Memory B cell (primary cell): ENCODE results near the gene POLR3GL.
"Not testable (repeated sequence)": the region's sequence is repeated elsewhere in the genome, so short reads cannot be mapped to it uniquely, and the experiment has no call there.

Experiments used
- ATAC-seq: fragments of 150-1000 bp; cut with Tn5 transposase; 2 replicates; pipeline ENCODE4 v1.10.0; 2021; ENCODE audit warnings: low read depth, mild to moderate bottlenecking, moderate library complexity
- DNase-seq, 2 donors: peaks; one replicate each; pipeline ENCODE4 v3.0.0; 2022; ENCODE audit warnings: low spot score in 2 of 2
- H3K27ac Mint-ChIP-seq: one replicate; pipeline ENCODE4 v1.8.0; 2022; ENCODE audit warnings: mild to moderate bottlenecking, moderate library complexity, mixed read lengths
- H3K27me3 Mint-ChIP-seq: one replicate; pipeline ENCODE4 v1.8.0; 2022; ENCODE audit warnings: mixed read lengths
- H3K36me3 Mint-ChIP-seq: one replicate; pipeline ENCODE4 v1.8.0; 2022; ENCODE audit warnings: mild to moderate bottlenecking, mixed read lengths
- H3K4me1 Mint-ChIP-seq: one replicate; pipeline ENCODE4 v1.8.0; 2022; ENCODE audit warnings: mixed read lengths
- H3K4me3 Mint-ChIP-seq: one replicate; pipeline ENCODE4 v1.8.0; 2022; ENCODE audit warnings: mild to moderate bottlenecking, moderate library complexity, mixed read lengths
- H3K9me3 Mint-ChIP-seq: one replicate; pipeline ENCODE4 v1.8.0; 2022; ENCODE audit warnings: mixed read lengths

Gene POLR3GL, protein sequence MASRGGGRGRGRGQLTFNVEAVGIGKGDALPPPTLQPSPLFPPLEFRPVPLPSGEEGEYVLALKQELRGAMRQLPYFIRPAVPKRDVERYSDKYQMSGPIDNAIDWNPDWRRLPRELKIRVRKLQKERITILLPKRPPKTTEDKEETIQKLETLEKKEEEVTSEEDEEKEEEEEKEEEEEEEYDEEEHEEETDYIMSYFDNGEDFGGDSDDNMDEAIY

GRCh38 chr1:145964328-145965118 is at the start of gene POLR3GL, which contains the start of gene ANKRD34A:
Gene POLR3GL (plus strand): TSS chr1:145964690. CDS start chr1:145974866, 10,176 bp downstream.
Gene ANKRD34A (minus strand): TSS chr1:145964575. CDS start chr1:145961759, 2,816 bp downstream.
- Mint-ChIP-seq H3K4me3 (peak within 1 kb of the TSS; percentile 86), H3K36me3 (peaks cover 6% of the 10 kb centered on the region), H3K27me3 (no peaks in the 10 kb centered on the region), H3K27ac (peak within 1 kb of the TSS; percentile 74), H3K9me3 (no peaks in the 10 kb centered on the region), H3K4me1 (peaks cover 38% of the 10 kb centered on the region)
- DNase-seq (peak; percentile 80 to 81), ATAC-seq (peak; percentile 87)

DNA sequence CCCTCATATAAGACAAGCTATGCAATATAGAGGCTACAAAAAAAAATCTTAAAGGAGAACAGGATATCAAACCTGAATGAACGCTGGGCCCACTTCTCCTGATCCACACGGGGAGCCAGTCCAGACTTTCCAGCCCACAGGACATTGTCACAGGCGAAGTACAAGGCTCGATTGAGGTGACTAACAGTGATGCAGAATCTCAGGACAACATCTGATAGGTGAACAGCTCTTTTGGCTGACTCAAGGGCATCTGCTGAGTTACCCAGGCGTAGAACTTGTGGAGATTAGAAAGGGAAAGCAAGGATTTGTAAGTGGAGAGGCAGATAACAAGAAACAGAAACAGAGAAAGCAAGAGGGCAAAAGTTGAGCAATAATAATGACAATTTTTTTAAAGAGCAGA is 47.7 kb upstream of the POLR3GL start:
- DNase-seq (no peak), ATAC-seq (no peak)
- Mint-ChIP-seq H3K36me3 (peaks cover 34% of the 10 kb centered on the region), H3K4me3 (peak overlapping the region; percentile 79), H3K9me3 (no peaks in the 10 kb centered on the region), H3K4me1 (peaks cover 33% of the 10 kb centered on the region), H3K27ac (peak overlapping the region; percentile 55), H3K27me3 (no peaks in the 10 kb centered on the region)

- Mint-ChIP-seq H3K36me3 (peaks cover 26% of the 10 kb centered on the region), H3K4me1 (peaks cover 29% of the 10 kb centered on the region), H3K27me3 (no peaks in the 10 kb centered on the region), H3K27ac (peak overlapping the region; percentile 90), H3K4me3 (peak overlapping the region; percentile 93), H3K9me3 (no peaks in the 10 kb centered on the region)
- ATAC-seq, result no peak
- DNase-seq, result no peak
Measured at GRCh38 chr1:145917595-145917994, 46.9 kb upstream of the POLR3GL start.

GRCh38 chr1:145918144-145918991 is 46.1 kb upstream of the POLR3GL start, which contains the start of gene PEX11B:
Gene PEX11B (minus strand): TSS chr1:145918717. CDS start chr1:145918688, 29 bp downstream.
- H3K27me3 Mint-ChIP-seq, result no peaks in the 10 kb centered on the region
- H3K36me3 Mint-ChIP-seq, result peaks cover 23% of the 10 kb centered on the region
- H3K4me1 Mint-ChIP-seq, result peaks cover 29% of the 10 kb centered on the region
- ATAC-seq (peak; percentile 88), DNase-seq (peak; percentile 87)
- H3K4me3 Mint-ChIP-seq, result peak within 1 kb of the TSS; percentile 93
- H3K9me3 Mint-ChIP-seq, result no peaks in the 10 kb centered on the region
- peak within 1 kb of the TSS; percentile 90 for H3K27ac Mint-ChIP-seq

DNA sequence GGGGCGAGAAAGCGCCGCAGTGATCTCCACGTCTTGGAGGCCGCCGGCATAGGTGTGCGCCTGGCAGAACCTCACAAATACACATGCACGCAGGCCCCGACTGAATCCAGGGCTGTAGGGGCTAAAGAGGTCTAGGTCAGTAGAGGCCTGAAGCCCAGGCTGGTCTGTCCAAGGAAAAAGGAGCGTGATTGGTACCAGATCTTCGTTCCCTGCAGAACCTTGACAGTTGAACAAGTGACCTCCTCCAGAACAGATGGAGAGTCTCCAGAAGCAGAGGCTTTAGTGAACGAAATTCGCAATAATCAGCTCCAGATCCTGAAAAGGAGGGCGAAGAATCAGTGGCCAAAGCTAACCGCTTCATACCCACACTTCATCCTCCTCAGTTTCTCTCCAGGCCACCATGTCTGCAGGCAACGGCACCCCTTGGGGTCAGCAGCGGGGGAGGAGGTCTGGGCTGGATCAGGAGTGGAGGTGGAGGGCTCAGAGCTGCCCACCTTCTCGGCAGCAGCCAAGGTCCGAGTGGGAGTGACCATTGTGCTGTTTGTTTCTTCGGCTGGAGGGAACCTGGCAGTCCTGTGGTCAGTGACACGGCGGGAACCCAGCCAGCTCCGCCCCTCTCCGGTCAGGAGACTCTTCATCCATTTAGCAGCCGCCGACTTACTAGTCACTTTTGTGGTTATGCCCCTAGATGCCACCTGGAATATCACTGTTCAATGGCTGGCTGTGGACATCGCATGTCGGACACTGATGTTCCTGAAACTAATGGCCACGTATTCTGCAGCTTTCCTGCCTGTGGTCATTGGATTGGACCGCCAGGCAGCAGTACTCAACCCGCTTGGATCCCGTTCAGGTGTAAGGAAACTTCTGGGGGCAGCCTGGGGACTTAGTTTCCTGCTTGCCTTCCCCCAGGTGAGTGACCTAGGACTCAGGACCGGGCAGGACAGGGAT is 45.2 kb upstream of the POLR3GL start:
- ATAC-seq (peak; percentile 1), DNase-seq (no peak)
- H3K9me3 Mint-ChIP-seq, result no peaks in the 10 kb centered on the region
- peaks cover 17% of the 10 kb centered on the region for H3K36me3 Mint-ChIP-seq
- peak overlapping the region; percentile 93 for H3K4me3 Mint-ChIP-seq
- H3K27ac Mint-ChIP-seq, result peak overlapping the region; percentile 90
- peaks cover 22% of the 10 kb centered on the region for H3K4me1 Mint-ChIP-seq
- H3K27me3 Mint-ChIP-seq, result no peaks in the 10 kb centered on the region

GRCh38 chr1:145920297-145920696 is 44.2 kb upstream of the POLR3GL start:
- not testable (repeated sequence) for H3K27me3 Mint-ChIP-seq, H3K27ac Mint-ChIP-seq, ATAC-seq, DNase-seq, H3K9me3 Mint-ChIP-seq
- Mint-ChIP-seq H3K4me3 (peak overlapping the region; percentile 93), H3K36me3 (peaks cover 12% of the 10 kb centered on the region), H3K4me1 (peaks cover 19% of the 10 kb centered on the region)

DNA sequence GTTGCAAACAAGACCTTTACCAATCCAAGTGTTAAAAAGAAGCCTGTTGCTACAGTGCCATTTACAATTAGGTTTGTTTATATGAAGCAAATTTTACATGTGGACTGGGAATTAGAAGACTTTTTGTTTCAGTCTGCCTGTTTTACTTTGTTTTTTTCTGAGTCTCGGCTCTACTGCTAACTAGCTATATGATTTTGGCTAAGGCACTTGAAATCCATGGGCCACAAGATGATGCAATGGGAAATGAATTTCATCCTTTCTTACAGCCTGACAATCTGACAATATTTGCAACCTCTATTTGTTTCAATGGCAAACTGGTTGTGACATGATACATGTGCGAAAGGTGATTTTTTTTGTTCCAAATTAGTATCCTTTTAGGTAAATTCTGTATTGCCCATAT is 42.2 kb upstream of the POLR3GL start:
- Mint-ChIP-seq H3K4me3 (no peak overlapping the region), H3K4me1 (peaks cover 17% of the 10 kb centered on the region), H3K27ac (no peak overlapping the region), H3K36me3 (peaks cover 8% of the 10 kb centered on the region), H3K9me3 (no peaks in the 10 kb centered on the region), H3K27me3 (no peaks in the 10 kb centered on the region)
- ATAC-seq, result no peak
- DNase-seq, result no peak

DNA sequence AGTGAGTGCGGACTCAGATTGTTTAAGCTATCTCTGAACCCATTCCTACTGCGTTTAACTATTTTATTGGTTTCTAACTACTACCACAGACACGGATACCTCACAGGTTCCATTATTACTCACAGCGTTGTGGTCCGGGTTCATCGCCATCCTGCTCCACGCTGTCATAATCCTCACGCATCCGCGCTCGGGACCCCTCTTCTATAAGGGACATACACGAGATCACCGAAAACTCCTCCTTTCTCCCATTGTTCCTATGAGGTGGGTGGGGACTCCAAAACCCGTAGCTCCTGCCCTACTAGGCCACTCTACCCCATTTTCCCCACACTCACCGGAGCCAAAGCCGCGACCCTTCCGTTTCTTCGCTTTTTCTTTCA is 37.8 kb upstream of the POLR3GL start:
- DNase-seq (no peak), ATAC-seq (no peak)
- Mint-ChIP-seq H3K27ac (no peak overlapping the region), H3K4me1 (peaks cover 12% of the 10 kb centered on the region), H3K36me3 (peaks cover 10% of the 10 kb centered on the region), H3K27me3 (no peaks in the 10 kb centered on the region), H3K4me3 (no peak overlapping the region), H3K9me3 (no peaks in the 10 kb centered on the region)

DNA sequence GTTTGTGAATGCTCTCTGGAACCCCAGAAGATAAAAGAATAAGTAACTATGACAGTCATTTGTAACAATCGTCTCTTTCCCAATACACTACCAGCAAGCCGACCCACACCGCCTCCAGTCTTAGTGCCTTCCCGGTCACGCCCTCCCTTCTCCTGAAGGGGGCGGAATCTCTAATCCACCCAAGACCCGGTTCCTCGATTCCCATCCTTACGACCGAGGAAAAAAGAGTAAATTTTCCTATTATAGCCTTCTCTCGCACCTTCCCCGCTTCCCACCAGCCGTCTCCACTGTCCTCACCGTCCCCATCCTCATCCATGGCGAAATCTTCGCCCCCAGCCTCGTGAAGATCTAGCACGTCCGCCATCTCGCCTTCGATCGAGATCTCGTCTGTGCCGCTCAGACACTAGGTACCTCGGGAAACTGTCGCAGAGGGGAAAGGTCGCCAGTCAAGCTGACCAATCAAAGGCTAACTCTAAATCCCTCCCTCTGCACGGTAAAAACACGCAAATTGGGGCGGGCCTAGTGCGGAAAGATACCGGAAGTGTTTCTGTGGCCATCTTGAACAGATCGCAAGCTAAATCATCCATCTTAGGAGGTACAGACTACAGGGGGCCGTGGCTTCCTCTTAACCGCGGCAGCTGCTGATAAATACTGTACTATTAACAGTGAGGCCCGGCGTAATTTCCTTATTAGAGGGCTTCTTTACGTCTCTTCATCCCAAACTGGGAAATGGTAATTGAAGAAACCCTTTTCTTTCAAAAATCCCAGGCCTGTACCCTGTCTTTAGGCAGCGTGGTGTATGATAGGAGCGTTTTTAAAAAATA is 37.2 kb upstream of the POLR3GL start, which contains the start of gene RBM8A:
Gene RBM8A, minus strand, starts transcription at position 422 of the 824 bp plus-strand sequence. Its CDS starts 58 bp downstream, at position 364.
- no peaks in the 10 kb centered on the region for H3K9me3 Mint-ChIP-seq
- peak; percentile 95 for ATAC-seq
- peaks cover 13% of the 10 kb centered on the region for H3K4me1 Mint-ChIP-seq
- peak within 1 kb of the TSS; percentile 79 for H3K4me3 Mint-ChIP-seq
- H3K36me3 Mint-ChIP-seq, result peaks cover 10% of the 10 kb centered on the region
- no peak within 1 kb of the TSS for H3K27ac Mint-ChIP-seq
- DNase-seq, result peak; percentile 80 to 94
- no peaks in the 10 kb centered on the region for H3K27me3 Mint-ChIP-seq

DNA sequence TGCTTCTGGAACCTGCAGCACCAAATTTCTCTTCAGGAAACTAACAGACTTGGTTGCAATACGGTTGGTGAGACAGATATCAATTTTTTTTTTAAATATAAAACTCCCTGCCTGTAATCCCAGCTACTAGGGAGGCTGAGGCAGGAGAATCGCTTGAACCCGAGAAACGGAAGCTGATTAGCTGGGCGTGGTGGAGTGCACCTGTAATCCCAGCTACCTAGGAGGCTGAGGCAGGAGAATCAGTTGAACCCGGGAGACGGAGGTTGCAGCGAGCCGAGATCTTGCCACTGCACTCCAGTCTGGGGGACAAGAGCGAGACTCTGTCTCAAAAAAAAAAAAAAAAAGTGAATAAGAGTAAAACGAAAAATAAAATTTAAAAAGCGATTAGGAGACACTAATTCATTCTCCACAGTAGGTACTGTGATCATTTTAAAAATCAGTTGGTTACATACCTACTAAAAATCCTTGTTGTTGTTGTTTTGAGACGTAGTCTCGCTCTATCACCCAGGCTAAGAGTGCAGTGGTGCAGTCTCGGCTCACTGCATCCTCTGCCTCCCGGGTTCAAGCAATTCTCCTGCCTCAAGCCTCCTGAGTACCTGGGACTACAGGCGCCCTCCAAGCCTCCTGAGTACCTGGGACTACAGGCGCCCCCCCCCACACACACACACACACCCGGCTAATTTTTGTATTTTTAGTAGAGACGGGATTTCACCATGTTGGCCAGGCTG is 36.4 kb upstream of the POLR3GL start:
- H3K36me3 Mint-ChIP-seq, result peaks cover 10% of the 10 kb centered on the region
- H3K4me3 Mint-ChIP-seq, result peak overlapping the region; percentile 79
- ATAC-seq (no peak), DNase-seq (no peak)
- no peak overlapping the region for H3K27ac Mint-ChIP-seq
- H3K4me1 Mint-ChIP-seq, result peaks cover 21% of the 10 kb centered on the region
- H3K9me3 Mint-ChIP-seq, result no peaks in the 10 kb centered on the region
- no peaks in the 10 kb centered on the region for H3K27me3 Mint-ChIP-seq

DNA sequence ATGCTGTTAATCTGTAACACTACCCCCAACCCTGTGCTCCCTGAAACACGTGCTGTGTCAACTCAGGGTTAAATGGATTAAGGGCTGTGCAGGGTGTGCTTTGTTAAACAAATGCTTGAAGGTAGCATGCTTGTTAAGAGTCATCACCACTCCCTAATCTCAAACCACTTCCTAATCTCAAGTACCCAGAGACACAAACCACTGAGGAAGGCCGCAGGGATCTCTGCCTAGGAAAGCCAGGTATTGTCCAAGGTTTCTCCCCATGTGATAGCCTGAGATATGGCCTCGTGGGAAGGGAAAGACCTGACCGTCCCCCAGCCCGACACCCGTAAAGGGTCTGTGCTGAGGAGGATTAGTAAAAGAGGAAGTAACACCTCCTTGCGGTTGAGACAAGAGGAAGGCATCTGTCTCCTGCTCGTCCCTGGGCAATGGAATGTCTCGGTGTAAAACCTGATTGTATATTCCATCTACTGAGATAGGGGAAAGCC is 31.9 kb upstream of the POLR3GL start:
- Mint-ChIP-seq H3K4me3 (peak overlapping the region; percentile 71), H3K27ac (peak overlapping the region; percentile 85), H3K4me1 (peaks cover 21% of the 10 kb centered on the region), H3K36me3 (peaks cover 19% of the 10 kb centered on the region)
- H3K9me3 Mint-ChIP-seq, H3K27me3 Mint-ChIP-seq: not testable (repeated sequence)
- DNase-seq, result peak; percentile 41 to 47
- peak; percentile 67 for ATAC-seq

DNA sequence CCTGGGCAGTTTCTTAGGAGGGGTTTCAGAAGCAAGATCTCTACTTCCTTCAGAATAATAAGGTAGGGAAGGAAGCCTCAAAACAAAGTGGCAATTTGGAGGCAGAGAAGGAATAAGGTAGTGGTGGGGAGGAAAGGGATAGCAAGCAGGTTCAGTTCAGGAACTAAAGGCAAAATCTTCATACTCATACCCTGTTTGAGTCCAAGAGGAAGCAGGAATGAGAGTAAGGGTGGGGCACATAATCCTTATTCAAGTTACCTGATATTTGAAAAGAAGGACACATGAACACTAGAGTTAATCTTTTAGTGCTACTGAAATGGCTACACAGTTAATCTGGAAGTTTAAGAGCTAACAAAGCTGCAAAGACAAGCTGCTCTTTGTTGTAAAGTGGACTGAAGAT is 28.8 kb upstream of the POLR3GL start:
- H3K36me3 Mint-ChIP-seq, result peaks cover 19% of the 10 kb centered on the region

More for the DNA sequence above, 28.8 kb upstream of the POLR3GL start:
- no peak overlapping the region for H3K4me3 Mint-ChIP-seq
- H3K9me3 Mint-ChIP-seq, result no peaks in the 10 kb centered on the region
- no peaks in the 10 kb centered on the region for H3K27me3 Mint-ChIP-seq
- H3K4me1 Mint-ChIP-seq, result peaks cover 16% of the 10 kb centered on the region
- ATAC-seq (no peak), DNase-seq (no peak)
- H3K27ac Mint-ChIP-seq, result peak overlapping the region; percentile 28
